H1 (cell line): ENCODE results near the gene GH1. TPM values are rescaled to one million over a fixed set of nuclear protein-coding genes. Genes with fewer than 3 reads are reported as not detected.

Source experiments
- CTCF ChIA-PET: fragments of 300-600 bp; sonication (Branson Sonifier 250); formaldehyde crosslinking; loops from one replicate; lab custom pipeline; 2021; ENCODE audit not compliant: partially characterized antibody; lab: Charles Lee
- POLR2A ChIA-PET: fragments of 300-600 bp; sonication (Branson Sonifier 250); formaldehyde crosslinking; loops from one replicate; lab custom pipeline; 2021; ENCODE audit warnings: inconsistent platforms; ENCODE audit not compliant: partially characterized antibody; lab: Charles Lee
- DNase-seq, 2 experiments: peaks; one replicate each; pipeline versions ENCODE4 v3.0.0 to v3.0.0-alpha.2; 2010 to 2022; ENCODE audit warnings: low spot score in 2 of 2, low read depth in 1 of 2, mixed read lengths in 1 of 2
- FAIRE-seq: peaks from 2 replicates; lab custom pipeline; 2011; peaks lifted over from hg19 to GRCh38; lab: Jason Lieb, UNC
- H2AFZ ChIP-seq: 2 replicates; pipeline ENCODE4 v1.8.1; 2012; ENCODE audit warnings: low read length, inconsistent platforms
- H2AK5ac ChIP-seq: 2 replicates; pipeline ENCODE4 v1.6.1; 2013; ENCODE audit warnings: low read depth, low read length
- H2BK120ac ChIP-seq: replicated peaks from 2 replicates; pipeline ENCODE3; 2013; ENCODE audit warnings: low read depth, low read length, inconsistent platforms
- H2BK12ac ChIP-seq: 2 replicates; pipeline ENCODE4 v1.6.1; 2013; ENCODE audit warnings: low read depth, low read length
- H2BK15ac ChIP-seq: 2 replicates; pipeline ENCODE4 v1.6.1; 2013; ENCODE audit warnings: low read length
- H2BK20ac ChIP-seq: 2 replicates; pipeline ENCODE4 v1.6.1; 2013; ENCODE audit warnings: low read length
- H2BK5ac ChIP-seq: 2 replicates; pipeline ENCODE4 v1.6.1; 2013; ENCODE audit warnings: low read depth, low read length
- H3K14ac ChIP-seq: 2 replicates; pipeline ENCODE4 v1.6.1; 2013; ENCODE audit warnings: inconsistent platforms; ENCODE audit not compliant: insufficient read length
- H3K18ac ChIP-seq: 2 replicates; pipeline ENCODE4 v1.6.1; 2013; ENCODE audit warnings: low read length; ENCODE audit errors: extremely low read depth
- H3K23ac ChIP-seq: 2 replicates; pipeline ENCODE4 v1.6.1; 2013; ENCODE audit warnings: inconsistent platforms; ENCODE audit not compliant: insufficient read length
- H3K23me2 ChIP-seq: 2 replicates; pipeline ENCODE4 v1.6.1; 2013; ENCODE audit warnings: low read depth, low read length
- H3K27ac ChIP-seq: 2 replicates; pipeline ENCODE4 v1.6.1; 2011; ENCODE audit warnings: low read depth, low read length, inconsistent platforms
- H3K27me3 ChIP-seq, 4 experiments: replicated peaks in 1 of 4; 1 replicate in 1 of 4; 2 replicates in 3 of 4; pipeline versions ENCODE4 v1.6.1 to v1.8.1; 2011 to 2013; ENCODE audit warnings: low read length in 3 of 4, mild to moderate bottlenecking in 3 of 4, inconsistent platforms in 2 of 4, mixed read lengths in 2 of 4, moderate library complexity in 1 of 4; ENCODE audit not compliant: control insufficient read depth in 3 of 4, insufficient read depth in 3 of 4; ENCODE audit errors: extremely low read depth in 1 of 4
- H3K36me3 ChIP-seq, 4 experiments: 2 replicates each; pipeline versions ENCODE4 v1.6.1 to v1.8.1; 2011 to 2013; ENCODE audit warnings: mild to moderate bottlenecking in 4 of 4, low read length in 3 of 4, moderate library complexity in 2 of 4, control low read depth in 1 of 4, inconsistent platforms in 1 of 4; ENCODE audit not compliant: insufficient read depth in 4 of 4, control insufficient read depth in 2 of 4
- H3K4ac ChIP-seq: replicated peaks from 2 replicates; pipeline ENCODE3; 2013; ENCODE audit warnings: low read length, low read depth, mixed read lengths, inconsistent platforms; ENCODE audit not compliant: insufficient read length
- H3K4me1 ChIP-seq, 4 experiments: replicated peaks in 1 of 4; 1 replicate in 1 of 4; 2 replicates in 3 of 4; pipeline versions ENCODE4 v1.6.1 to v1.8.1; 2011 to 2013; ENCODE audit warnings: low read length in 3 of 4, inconsistent platforms in 2 of 4, mixed read lengths in 1 of 4; ENCODE audit not compliant: insufficient read depth in 4 of 4, control insufficient read depth in 3 of 4
- H3K4me2 ChIP-seq, 2 experiments: 2 replicates each; pipeline versions ENCODE4 v1.6.1 to v1.8.1; 2011 to 2013; ENCODE audit warnings: low read depth in 2 of 2, low read length in 2 of 2, control low read depth in 1 of 2, inconsistent platforms in 1 of 2, mild to moderate bottlenecking in 1 of 2; ENCODE audit not compliant: insufficient read depth in 1 of 2
- H3K4me3 ChIP-seq, 4 experiments: fragments of 200-600, 300-600 bp in 1 of 4; sonication (generic), shearing (Covaris generic), sonication (Bioruptor Twin) in 1 of 4; 2 replicates each; pipeline versions ENCODE4 v1.5.1 to v1.8.1; 2011 to 2016; ENCODE audit warnings: low read length in 4 of 4, low read depth in 3 of 4, control low read depth in 2 of 4, inconsistent platforms in 2 of 4, mild to moderate bottlenecking in 2 of 4, mixed read lengths in 1 of 4, moderate library complexity in 1 of 4; ENCODE audit not compliant: insufficient read depth in 2 of 4; ENCODE audit errors: extremely low read depth in 1 of 4
- H3K56ac ChIP-seq: replicated peaks from 2 replicates; pipeline ENCODE3; 2013; ENCODE audit warnings: low read depth, mild to moderate bottlenecking, mixed read lengths, low read length, inconsistent platforms; ENCODE audit not compliant: insufficient read length
- H3K79me1 ChIP-seq: 2 replicates; pipeline ENCODE4 v1.6.1; 2013; ENCODE audit warnings: low read depth, low read length, control low read depth
- H3K79me2 ChIP-seq, 2 experiments: 2 replicates each; pipeline versions ENCODE4 v1.6.1 to v1.8.1; 2012 to 2013; ENCODE audit warnings: low read length in 2 of 2, mild to moderate bottlenecking in 2 of 2, inconsistent platforms in 1 of 2; ENCODE audit not compliant: insufficient read depth in 2 of 2, control insufficient read depth in 1 of 2
- H3K9ac ChIP-seq, 4 experiments: replicated peaks in 1 of 4; 1 replicate in 1 of 4; 2 replicates in 3 of 4; pipeline versions ENCODE4 v1.6.1 to v1.8.1; 2011 to 2013; ENCODE audit warnings: low read depth in 3 of 4, low read length in 3 of 4, control low read depth in 2 of 4, mild to moderate bottlenecking in 2 of 4, moderate library complexity in 2 of 4, inconsistent platforms in 1 of 4; ENCODE audit errors: extremely low read depth in 1 of 4
- H3K9me3 ChIP-seq, 2 experiments: 2 replicates each; pipeline versions ENCODE4 v1.6.1 to v1.8.1; 2012 to 2013; ENCODE audit warnings: mild to moderate bottlenecking in 2 of 2, moderate library complexity in 2 of 2, control low read depth in 1 of 2, inconsistent platforms in 1 of 2, low read depth in 1 of 2, low read length in 1 of 2, mixed read lengths in 1 of 2; ENCODE audit not compliant: insufficient read depth in 2 of 2
- H4K20me1 ChIP-seq, 2 experiments: replicated peaks in 1 of 2; 2 replicates each; pipeline versions ENCODE3 to v1.8.1; 2011 to 2013; ENCODE audit warnings: inconsistent platforms in 2 of 2, low read length in 2 of 2, mild to moderate bottlenecking in 1 of 2; ENCODE audit not compliant: insufficient read depth in 2 of 2, control insufficient read depth in 1 of 2
- H4K5ac ChIP-seq: 2 replicates; pipeline ENCODE4 v1.6.1; 2013; ENCODE audit warnings: low read length, low read depth, mixed read lengths, inconsistent platforms; ENCODE audit not compliant: insufficient read length
- H4K8ac ChIP-seq: 2 replicates; pipeline ENCODE4 v1.8.0; 2013; ENCODE audit warnings: mild to moderate bottlenecking, moderate library complexity, low read length, inconsistent platforms; ENCODE audit not compliant: insufficient read depth; ENCODE audit errors: extremely low read depth
- H4K91ac ChIP-seq: replicated peaks from 2 replicates; pipeline ENCODE3; 2013; ENCODE audit warnings: low read length, mixed read lengths, inconsistent platforms; ENCODE audit not compliant: insufficient read length
- BACH1 ChIP-seq: IDR thresholded peaks from 2 replicates; pipeline ENCODE4 v1.6.1; 2012; ENCODE audit warnings: low read length, improper control_type of control experiment
- CBX8 ChIP-seq: fragments of 300-800, 300-1000 bp; sonication (generic); IDR thresholded peaks from 2 replicates; pipeline ENCODE4 v1.7.1; 2016; ENCODE audit warnings: low read depth, low read length, borderline replicate concordance
- HDAC6 ChIP-seq: IDR thresholded peaks from one replicate; pipeline ENCODE4 v1.7.1; 2012; ENCODE audit warnings: low read depth, mild to moderate bottlenecking, inconsistent platforms, low read length, moderate library complexity
- RAD21 ChIP-seq, 2 experiments: IDR thresholded peaks in 1 of 2; conservative IDR thresholded peaks in 1 of 2; 2 replicates each; pipeline ENCODE4 v1.6.1; 2011; ENCODE audit warnings: low read depth in 2 of 2, low read length in 2 of 2, improper control_type of control experiment in 1 of 2, inconsistent platforms in 1 of 2, mild to moderate bottlenecking in 1 of 2, moderate library complexity in 1 of 2
- RFX5 ChIP-seq: IDR thresholded peaks from 2 replicates; pipeline ENCODE4 v1.6.1; 2011; ENCODE audit warnings: low read depth, low read length, improper control_type of control experiment, borderline replicate concordance
- WGBS, 2 experiments: shearing (Covaris generic) in 1 of 2; methylation state at CpG; one replicate each; pipeline versions ENCODE4 v1.1.6 to v1.1.7; 2013 to 2015; ENCODE audit warnings: low lambda C conversion rate in 2 of 2, mixed read lengths in 2 of 2, inconsistent platforms in 1 of 2, low coverage in 1 of 2, missing lambda C conversion rate in 1 of 2; ENCODE audit not compliant: insufficient replicate concordance in 2 of 2, insufficient coverage in 1 of 2, insufficient read length in 1 of 2; ENCODE audit errors: extremely low coverage in 1 of 2, missing lambda C conversion rate in 1 of 2; 5-methylcytosine and 5-hydroxymethylcytosine counted together
- polyA plus RNA-seq, 7 experiments: library from polyadenylated mRNA; depleted of rRNA in 3 of 7; stranded (reverse) in 5 of 7; unstranded in 2 of 7; fragments of >200 nt in 5 of 7; fragments of 200-250 nt in 2 of 7; gene quantifications; 1 replicate in 5 of 7; 2 replicates in 1 of 7; 4 replicates in 1 of 7; pipeline versions ENCODE4 v1.2.1 to v1.2.3, GENCODE V29; 2011 to 2013; ENCODE audit warnings: missing spikeins in 2 of 7, mixed read lengths in 2 of 7
- total RNA-seq: library from RNA; stranded (reverse); fragmentation: NEBNext Ultra II Directional; extraction: Animal tissue kit (Norgen Biotek cat#: 25700); gene quantifications from 2 replicates; pipeline ENCODE4 v1.2.1, GENCODE V29; 2021
- TF ChIP-seq, protein P1 (sequence below), 3 experiments: IDR thresholded peaks; 1 replicate in 2 of 3; 2 replicates in 1 of 3; pipeline versions ENCODE4 v1.5.1 to v1.6.1; 2011; ENCODE audit warnings: low read length in 3 of 3, mild to moderate bottlenecking in 3 of 3, inconsistent platforms in 2 of 3, low read depth in 1 of 3, moderate library complexity in 1 of 3; ENCODE audit not compliant: insufficient read depth in 1 of 3; ENCODE audit errors: control extremely low read depth in 1 of 3

Gene GH1
- total and polyA plus RNA-seq, 2 of the 8 experiments (the other 6 are each of a cell fraction or from before 2014, with no cell fraction given) = 0.41 TPM; not detected in 1

DNA sequence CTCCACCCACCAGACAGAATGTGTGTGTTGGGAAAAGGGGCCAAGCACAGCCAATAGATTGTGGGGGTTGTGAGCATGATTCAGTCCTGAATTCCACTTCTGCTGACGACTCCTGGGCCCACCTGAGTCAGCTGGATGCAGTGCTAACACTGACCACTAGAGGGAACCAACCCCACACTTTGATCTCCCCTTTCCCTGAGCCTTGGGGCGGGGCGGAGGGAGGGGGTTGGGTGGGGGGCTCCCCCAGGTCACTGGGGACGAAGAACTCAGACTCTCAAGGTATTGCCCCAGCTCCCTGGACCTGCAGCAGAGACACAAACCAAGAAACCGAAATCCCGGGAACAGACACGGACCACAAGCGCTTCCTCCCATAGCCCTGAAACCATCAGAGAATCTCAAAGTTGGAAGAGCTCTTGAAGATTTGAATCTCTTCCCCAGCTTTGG is 7.0 kb downstream of the GH1 start:
- no peak overlapping the region; the same call in 1 of the 2 replicates for H2AFZ ChIP-seq
- 50% methylated on average over 7 of the region's 8 CpGs; no CpG with 5 or more reads in 1 of the 2 experiments for WGBS, 2 experiments
- H2BK5ac ChIP-seq = no peak overlapping the region
- no peaks in the 10 kb centered on the region for H3K27me3 ChIP-seq
- no peaks in the 10 kb centered on the region for H3K79me1 ChIP-seq
- H3K4ac ChIP-seq = no peak overlapping the region
- peaks cover 0 to 4% (median under 1%) of the 10 kb centered on the region in 4 experiments; a peak in 2 of 7 replicates for H3K4me1 ChIP-seq
- no peaks in the 10 kb centered on the region for H3K79me2 ChIP-seq
- H3K4me3 ChIP-seq = no peak overlapping the region
- no peak overlapping the region for H4K8ac ChIP-seq
- no peak overlapping the region for H3K27ac ChIP-seq
- H2BK12ac ChIP-seq = 0 out of 2 replicates have a peak overlapping the region, but pooled peaks have one; percentile 77
- H3K4me2 ChIP-seq = no peak overlapping the region
- H3K9ac ChIP-seq = no peak overlapping the region
- H2AK5ac ChIP-seq = no peak overlapping the region
- TF ChIP-seq CBX8 (no peak), RAD21 (IDR thresholded peaks at IDR 0.05 in 1 of 2, conservative IDR thresholded peaks at IDR 0.05 in 1 of 2; ENCODE audit: low read depth in 2 of 2, low read length in 2 of 2) (peak; percentile 62 to 65), RFX5 (no peak), HDAC6 (no peak), BACH1 (0 out of 2 replicates have a peak, but pooled peaks have one; percentile 26)
- TF ChIP-seq, protein P1, sequence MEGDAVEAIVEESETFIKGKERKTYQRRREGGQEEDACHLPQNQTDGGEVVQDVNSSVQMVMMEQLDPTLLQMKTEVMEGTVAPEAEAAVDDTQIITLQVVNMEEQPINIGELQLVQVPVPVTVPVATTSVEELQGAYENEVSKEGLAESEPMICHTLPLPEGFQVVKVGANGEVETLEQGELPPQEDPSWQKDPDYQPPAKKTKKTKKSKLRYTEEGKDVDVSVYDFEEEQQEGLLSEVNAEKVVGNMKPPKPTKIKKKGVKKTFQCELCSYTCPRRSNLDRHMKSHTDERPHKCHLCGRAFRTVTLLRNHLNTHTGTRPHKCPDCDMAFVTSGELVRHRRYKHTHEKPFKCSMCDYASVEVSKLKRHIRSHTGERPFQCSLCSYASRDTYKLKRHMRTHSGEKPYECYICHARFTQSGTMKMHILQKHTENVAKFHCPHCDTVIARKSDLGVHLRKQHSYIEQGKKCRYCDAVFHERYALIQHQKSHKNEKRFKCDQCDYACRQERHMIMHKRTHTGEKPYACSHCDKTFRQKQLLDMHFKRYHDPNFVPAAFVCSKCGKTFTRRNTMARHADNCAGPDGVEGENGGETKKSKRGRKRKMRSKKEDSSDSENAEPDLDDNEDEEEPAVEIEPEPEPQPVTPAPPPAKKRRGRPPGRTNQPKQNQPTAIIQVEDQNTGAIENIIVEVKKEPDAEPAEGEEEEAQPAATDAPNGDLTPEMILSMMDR (IDR thresholded peaks at IDR 0.05; ENCODE audit: control extremely low read depth in 1 of 3, insufficient read depth in 1 of 3, low read depth in 1 of 3, low read length in 3 of 3) = peak; percentile 63 to 83 (median 69)
- no peak overlapping the region for H3K56ac ChIP-seq
- no peak for FAIRE-seq
- no peaks in the 10 kb centered on the region for H3K23me2 ChIP-seq
- peak in 1 of 2 experiments; percentile 87 for DNase-seq
- H4K91ac ChIP-seq = no peak overlapping the region
- H4K20me1 ChIP-seq = no peaks in the 10 kb centered on the region
- ChIA-PET CTCF (interaction anchor here (0.6 to 11.2 kb wide), 39 partner anchors 8 to 378 kb away, joined by 3 to 270 read pairs (median 5); partner anchors contain the start of genes CD79B, CSH1, GH1 and GH2), POLR2A (interaction anchor here (1.0 to 1.4 kb wide), 3 partner anchors 13 to 234 kb away, joined by 3 to 4 read pairs (median 3); no protein-coding TSS in a partner anchor)
- no peak overlapping the region for H2BK15ac ChIP-seq
- H2BK20ac ChIP-seq = no peak overlapping the region
- no peaks in the 10 kb centered on the region for H3K9me3 ChIP-seq
- no peak overlapping the region for H3K14ac ChIP-seq
- no peak overlapping the region for H4K5ac ChIP-seq
- no peak overlapping the region for H3K23ac ChIP-seq
- no peak overlapping the region for H2BK120ac ChIP-seq
- no peaks in the 10 kb centered on the region for H3K36me3 ChIP-seq
- H3K18ac ChIP-seq = no peak overlapping the region
